Stimulated activated CD8-positive, alpha-beta memory T cell treated with anti-CD3 and anti-CD28 coated beads, Interleukin-7, amount 100 ng/mL, for 4 hours (primary cell): Measurements from ENCODE around the gene SEZ6.

Experiments
- DNase-seq, 2 donors: peaks; one replicate each; pipeline ENCODE4 v3.0.0-alpha.2; 2020; ENCODE audit warnings: low read depth in 2 of 2

The SEZ6 gene

GRCh38 chr17:28975646-28976045 is 30.2 kb downstream of the SEZ6 start:
- DNase-seq, result no peak

GRCh38 chr17:28975031-28975430 is 30.8 kb downstream of the SEZ6 start:
- DNase-seq, result no peak

- no peak for DNase-seq
Observed at GRCh38 chr17:28974451-28974850, 31.4 kb downstream of the SEZ6 start.

GRCh38 chr17:28973425-28973824 is 32.4 kb downstream of the SEZ6 start:
- no peak for DNase-seq

GRCh38 chr17:28972437-28972836 is 33.4 kb downstream of the SEZ6 start:
- no peak for DNase-seq

GRCh38 chr17:28970879-28971278 is 35.0 kb downstream of the SEZ6 start:
- DNase-seq, result no peak

- no peak for DNase-seq
Observed at GRCh38 chr17:28969706-28970393, 36.0 kb downstream of the SEZ6 start.

GRCh38 chr17:28968914-28969295 is 36.9 kb downstream of the SEZ6 start:
- no peak for DNase-seq

- no peak for DNase-seq
Observed at GRCh38 chr17:28968231-28968913, 37.5 kb downstream of the SEZ6 start.

- no peak for DNase-seq
Observed at GRCh38 chr17:28967221-28968135, 38.4 kb downstream of the SEZ6 start.

GRCh38 chr17:28963841-28964240 is 42.0 kb downstream of the SEZ6 start:
- DNase-seq, result no peak

GRCh38 chr17:28963055-28963611 is 42.7 kb downstream of the SEZ6 start:
- DNase-seq, result no peak

GRCh38 chr17:28961391-28961790 is 44.4 kb downstream of the SEZ6 start:
- no peak for DNase-seq

- no peak for DNase-seq
Observed at GRCh38 chr17:28960256-28961061, 45.4 kb downstream of the SEZ6 start.

GRCh38 chr17:28959471-28959871 is 46.4 kb downstream of the SEZ6 start:
- DNase-seq, result no peak

GRCh38 chr17:28958820-28959455 is 46.9 kb downstream of the SEZ6 start:
- DNase-seq, result no peak

- DNase-seq, result no peak
Observed at GRCh38 chr17:28957992-28958355, 47.9 kb downstream of the SEZ6 start.

- no peak for DNase-seq
Observed at GRCh38 chr17:28957277-28957991, 48.4 kb downstream of the SEZ6 start.

- no peak for DNase-seq
Observed at GRCh38 chr17:28956861-28957260, 49.0 kb downstream of the SEZ6 start.

- DNase-seq, result no peak
Observed at GRCh38 chr17:28956112-28956511, 49.7 kb downstream of the SEZ6 start.
